Measurements from ENCODE around the gene CTDSP2.

GRCh38 chr12:57869298-57869926 lies 22.9 kb upstream of the CTDSP2 start:
- TF ChIP-seq, protein P1, sequence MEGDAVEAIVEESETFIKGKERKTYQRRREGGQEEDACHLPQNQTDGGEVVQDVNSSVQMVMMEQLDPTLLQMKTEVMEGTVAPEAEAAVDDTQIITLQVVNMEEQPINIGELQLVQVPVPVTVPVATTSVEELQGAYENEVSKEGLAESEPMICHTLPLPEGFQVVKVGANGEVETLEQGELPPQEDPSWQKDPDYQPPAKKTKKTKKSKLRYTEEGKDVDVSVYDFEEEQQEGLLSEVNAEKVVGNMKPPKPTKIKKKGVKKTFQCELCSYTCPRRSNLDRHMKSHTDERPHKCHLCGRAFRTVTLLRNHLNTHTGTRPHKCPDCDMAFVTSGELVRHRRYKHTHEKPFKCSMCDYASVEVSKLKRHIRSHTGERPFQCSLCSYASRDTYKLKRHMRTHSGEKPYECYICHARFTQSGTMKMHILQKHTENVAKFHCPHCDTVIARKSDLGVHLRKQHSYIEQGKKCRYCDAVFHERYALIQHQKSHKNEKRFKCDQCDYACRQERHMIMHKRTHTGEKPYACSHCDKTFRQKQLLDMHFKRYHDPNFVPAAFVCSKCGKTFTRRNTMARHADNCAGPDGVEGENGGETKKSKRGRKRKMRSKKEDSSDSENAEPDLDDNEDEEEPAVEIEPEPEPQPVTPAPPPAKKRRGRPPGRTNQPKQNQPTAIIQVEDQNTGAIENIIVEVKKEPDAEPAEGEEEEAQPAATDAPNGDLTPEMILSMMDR (IDR thresholded peaks at IDR 0.05) = no peak
- TF ChIP-seq POLR2A (IDR thresholded peaks at IDR 0.05) = no peak
